NOMO-1 treated with dmso at 0.1 percent for 144 hours (cell line): ENCODE measurements around the gene CYLD.

ENCODE experiments used
- DNase-seq: peaks from one replicate; lab custom pipeline; 2025; ENCODE audit not compliant: unreplicated experiment; lab: John Stamatoyannopoulos, UW

CYLD gene

GRCh38 chr16:50711040-50711439, 30.8 kb upstream of the CYLD start:
- DNase-seq: no peak

GRCh38 chr16:50711862-50712559, 29.9 kb upstream of the CYLD start:
- no peak for DNase-seq

- DNase-seq: no peak
Observed at GRCh38 chr16:50712560-50712898, 29.4 kb upstream of the CYLD start.

- DNase-seq: no peak
Observed at GRCh38 chr16:50712956-50713355, 28.9 kb upstream of the CYLD start.

GRCh38 chr16:50717091-50717490, 24.8 kb upstream of the CYLD start:
- DNase-seq: no peak

- DNase-seq: no peak
Observed at GRCh38 chr16:50717494-50717893, 24.4 kb upstream of the CYLD start.

GRCh38 chr16:50718061-50718760, 23.7 kb upstream of the CYLD start:
- peak; percentile 18 for DNase-seq

- DNase-seq: no peak
Observed at GRCh38 chr16:50718761-50719400, 23.0 kb upstream of the CYLD start.

- DNase-seq: no peak
Observed at GRCh38 chr16:50719401-50720337, 22.2 kb upstream of the CYLD start.

GRCh38 chr16:50721549-50722404, 20.1 kb upstream of the CYLD start:
- DNase-seq: no peak

GRCh38 chr16:50722405-50722737, 19.5 kb upstream of the CYLD start:
- DNase-seq: no peak

- no peak for DNase-seq
Observed at GRCh38 chr16:50722960-50723359, 18.9 kb upstream of the CYLD start.

GRCh38 chr16:50724306-50724705, 17.6 kb upstream of the CYLD start:
- no peak for DNase-seq

GRCh38 chr16:50731130-50731988, 10.5 kb upstream of the CYLD start:
- no peak for DNase-seq

GRCh38 chr16:50731989-50732832, 9.7 kb upstream of the CYLD start:
- DNase-seq: no peak

- DNase-seq: no peak
Observed at GRCh38 chr16:50733468-50733867, 8.4 kb upstream of the CYLD start.

- DNase-seq: no peak
Observed at GRCh38 chr16:50735629-50736122, 6.2 kb upstream of the CYLD start.

GRCh38 chr16:50736448-50736847, 5.4 kb upstream of the CYLD start:
- no peak for DNase-seq
